Raji (cell line): ENCODE data around the gene ATRNL1.

Source experiments
- POLR2A ChIP-seq: IDR thresholded peaks from 2 replicates; pipeline ENCODE4 v1.6.1; 2011; ENCODE audit warnings: low read depth, low read length, control low read depth; ENCODE audit not compliant: insufficient read depth

The ATRNL1 gene

GRCh38 chr10:115093286-115093775 lies at the start of gene ATRNL1:
TSS of gene ATRNL1 (plus strand) at chr10:115093365. CDS start at chr10:115093751, 386 bp downstream.
- TF ChIP-seq POLR2A = no peak

GRCh38 chr10:115043719-115044118 lies 49.4 kb upstream of the ATRNL1 start:
- no peak for TF ChIP-seq POLR2A

- TF ChIP-seq POLR2A = no peak
These were observed 48.3 kb upstream of the ATRNL1 start for GRCh38 chr10:115044891-115045290.

- no peak for TF ChIP-seq POLR2A
These were observed 47.7 kb upstream of the ATRNL1 start for GRCh38 chr10:115045499-115045898.

GRCh38 chr10:115046686-115047236 lies 46.4 kb upstream of the ATRNL1 start:
- no peak for TF ChIP-seq POLR2A

GRCh38 chr10:115047705-115048104 lies 45.5 kb upstream of the ATRNL1 start:
- no peak for TF ChIP-seq POLR2A

GRCh38 chr10:115049318-115049717 lies 43.8 kb upstream of the ATRNL1 start:
- no peak for TF ChIP-seq POLR2A

- TF ChIP-seq POLR2A = no peak
These were observed 43.2 kb upstream of the ATRNL1 start for GRCh38 chr10:115049960-115050359.

- no peak for TF ChIP-seq POLR2A
These were observed 42.7 kb upstream of the ATRNL1 start for GRCh38 chr10:115050375-115051010.

GRCh38 chr10:115051216-115051615 lies 41.9 kb upstream of the ATRNL1 start:
- no peak for TF ChIP-seq POLR2A

- TF ChIP-seq POLR2A = no peak
These were observed 40.9 kb upstream of the ATRNL1 start for GRCh38 chr10:115052226-115052625.

- TF ChIP-seq POLR2A = no peak
These were observed 40.4 kb upstream of the ATRNL1 start for GRCh38 chr10:115052728-115053127.

- TF ChIP-seq POLR2A = no peak
These were observed 37.0 kb upstream of the ATRNL1 start for GRCh38 chr10:115056186-115056585.

- TF ChIP-seq POLR2A = no peak
These were observed 33.8 kb upstream of the ATRNL1 start for GRCh38 chr10:115059301-115059898.

- no peak for TF ChIP-seq POLR2A
These were observed 29.2 kb upstream of the ATRNL1 start for GRCh38 chr10:115063701-115064658.
